Astrocyte (in vitro differentiated cells and primary cell): ENCODE results near the gene PLEKHA7. TPM values are rescaled to one million over a fixed set of nuclear protein-coding genes. Genes with fewer than 3 reads are reported as not detected.

Experiments used
- DNase-seq: peaks from one replicate; pipeline ENCODE4 v3.0.0-alpha.2; 2010; ENCODE audit warnings: low read depth
- FAIRE-seq: peaks from 2 replicates; lab custom pipeline; 2011; peaks lifted over from hg19 to GRCh38; lab: Jason Lieb, UNC
- H2AFZ ChIP-seq: 2 replicates; pipeline ENCODE4 v1.6.0; 2012; ENCODE audit warnings: low read depth, low read length, inconsistent platforms
- H3K27ac ChIP-seq: 2 replicates; pipeline ENCODE4 v1.5.1; 2011; ENCODE audit warnings: low read depth, low read length, inconsistent platforms
- H3K27me3 ChIP-seq: 2 replicates; pipeline ENCODE4 v1.6.0; 2011; ENCODE audit warnings: low read length, inconsistent platforms; ENCODE audit not compliant: insufficient read depth
- H3K36me3 ChIP-seq: 2 replicates; pipeline ENCODE4 v1.5.1; 2011; ENCODE audit warnings: low read length, inconsistent platforms; ENCODE audit not compliant: insufficient read depth
- H3K4me1 ChIP-seq: 2 replicates; pipeline ENCODE4 v1.5.1; 2011; ENCODE audit warnings: low read length, inconsistent platforms; ENCODE audit not compliant: insufficient read depth
- H3K4me2 ChIP-seq: 2 replicates; pipeline ENCODE4 v1.6.0; 2012; ENCODE audit warnings: low read length, inconsistent platforms
- H3K4me3 ChIP-seq: 2 replicates; pipeline ENCODE4 v1.5.1; 2011; ENCODE audit warnings: low read depth, mild to moderate bottlenecking, low read length, inconsistent platforms; ENCODE audit not compliant: insufficient read depth
- H3K79me2 ChIP-seq: 2 replicates; pipeline ENCODE4 v1.6.0; 2012; ENCODE audit warnings: mild to moderate bottlenecking, low read length, inconsistent platforms; ENCODE audit not compliant: insufficient read depth
- H3K9ac ChIP-seq: 2 replicates; pipeline ENCODE4 v1.6.0; 2012; ENCODE audit warnings: mild to moderate bottlenecking, low read length, inconsistent platforms
- H3K9me3 ChIP-seq: 2 replicates; pipeline ENCODE4 v1.5.1; 2012; ENCODE audit warnings: low read depth, mild to moderate bottlenecking, low read length, inconsistent platforms; ENCODE audit not compliant: insufficient read depth
- H4K20me1 ChIP-seq: 2 replicates; pipeline ENCODE4 v1.6.0; 2012; ENCODE audit warnings: low read length, inconsistent platforms; ENCODE audit not compliant: insufficient read depth
- H3K27ac Mint-ChIP-seq: one replicate; pipeline ENCODE4 v1.8.0; 2021; ENCODE audit warnings: mild to moderate bottlenecking, mixed read lengths; ENCODE audit not compliant: unreplicated experiment
- H3K27me3 Mint-ChIP-seq: one replicate; pipeline ENCODE4 v1.8.0; 2021; ENCODE audit warnings: low read depth, mixed read lengths; ENCODE audit not compliant: unreplicated experiment
- H3K36me3 Mint-ChIP-seq: one replicate; pipeline ENCODE4 v1.8.0; 2021; ENCODE audit warnings: low read depth, mixed read lengths; ENCODE audit not compliant: unreplicated experiment
- H3K4me1 Mint-ChIP-seq: one replicate; pipeline ENCODE4 v1.8.0; 2021; ENCODE audit warnings: low read depth, mixed read lengths; ENCODE audit not compliant: unreplicated experiment
- H3K4me3 Mint-ChIP-seq: one replicate; pipeline ENCODE4 v1.8.0; 2021; ENCODE audit warnings: mild to moderate bottlenecking, moderate library complexity, mixed read lengths; ENCODE audit not compliant: unreplicated experiment
- H3K9me3 Mint-ChIP-seq: one replicate; pipeline ENCODE4 v1.8.0; 2021; ENCODE audit warnings: mild to moderate bottlenecking, mixed read lengths; ENCODE audit not compliant: unreplicated experiment
- CTCF ChIP-seq: IDR thresholded peaks from 2 replicates; pipeline ENCODE4 v1.5.1; 2011; ENCODE audit warnings: low read depth, mild to moderate bottlenecking, inconsistent platforms, low read length, moderate library complexity; ENCODE audit not compliant: insufficient read depth
- EZH2 ChIP-seq: IDR thresholded peaks from 2 replicates; pipeline ENCODE4 v1.6.1; 2012; ENCODE audit warnings: mild to moderate bottlenecking, low read length, inconsistent platforms; ENCODE audit not compliant: insufficient read depth
- total RNA-seq: library from RNA; stranded (reverse); gene quantifications from 2 replicates; pipeline ENCODE4 v1.2.1, GENCODE V29; 2021

Gene PLEKHA7
- total RNA-seq, 1 donor from 2014 or later = 5.7 TPM

- Mint-ChIP-seq H3K4me1 (peaks cover 32% of the 10 kb centered on the region), H3K4me3 (no peak overlapping the region), H3K27me3 (no peaks in the 10 kb centered on the region), H3K27ac (no peak overlapping the region), H3K9me3 (peaks cover 1% of the 10 kb centered on the region), H3K36me3 (no peaks in the 10 kb centered on the region)
- TF ChIP-seq CTCF (no peak), EZH2 (no peak)
- no peak for FAIRE-seq
- Histone ChIP-seq H3K4me1 (no peaks in the 10 kb centered on the region), H3K9me3 (no peaks in the 10 kb centered on the region), H4K20me1 (no peaks in the 10 kb centered on the region), H3K79me2 (no peaks in the 10 kb centered on the region), H3K27ac (no peak overlapping the region), H3K4me3 (no peak overlapping the region), H2AFZ (no peak overlapping the region), H3K4me2 (peak overlapping the region; percentile 26), H3K36me3 (no peaks in the 10 kb centered on the region), H3K9ac (no peak overlapping the region), H3K27me3 (peaks cover 4% of the 10 kb centered on the region)
- peak; percentile 65 for DNase-seq
These were observed 112.0 kb downstream of the PLEKHA7 start for GRCh38 chr11:16902182-16902581.

GRCh38 chr11:16900491-16900890 lies 113.7 kb downstream of the PLEKHA7 start:
- TF ChIP-seq EZH2 = no peak
- no peak for TF ChIP-seq CTCF
- Mint-ChIP-seq H3K27ac (no peak overlapping the region), H3K4me1 (peaks cover 39% of the 10 kb centered on the region), H3K4me3 (no peak overlapping the region), H3K27me3 (no peaks in the 10 kb centered on the region), H3K36me3 (no peaks in the 10 kb centered on the region), H3K9me3 (no peaks in the 10 kb centered on the region)
- H3K27ac ChIP-seq = no peak overlapping the region
- H3K36me3 ChIP-seq = no peaks in the 10 kb centered on the region
- no peak overlapping the region for H3K4me3 ChIP-seq
- no peak overlapping the region for H3K9ac ChIP-seq
- peaks cover 4% of the 10 kb centered on the region for H3K27me3 ChIP-seq
- no peaks in the 10 kb centered on the region for H3K79me2 ChIP-seq
- no peaks in the 10 kb centered on the region for H3K9me3 ChIP-seq
- H3K4me2 ChIP-seq = no peak overlapping the region
- FAIRE-seq (no peak), DNase-seq (no peak)
- H4K20me1 ChIP-seq = no peaks in the 10 kb centered on the region
- H2AFZ ChIP-seq = no peak overlapping the region
- no peaks in the 10 kb centered on the region for H3K4me1 ChIP-seq

- no peak overlapping the region for H2AFZ ChIP-seq
- no peak for DNase-seq
- H3K27ac Mint-ChIP-seq = no peak overlapping the region
- H3K79me2 ChIP-seq = no peaks in the 10 kb centered on the region
- H3K4me2 ChIP-seq = no peak overlapping the region
- H3K9me3 ChIP-seq = no peaks in the 10 kb centered on the region
- no peaks in the 10 kb centered on the region for H3K27me3 Mint-ChIP-seq
- H3K4me1 ChIP-seq = no peaks in the 10 kb centered on the region
- H3K27ac ChIP-seq = no peak overlapping the region
- H3K36me3 ChIP-seq = no peaks in the 10 kb centered on the region
- FAIRE-seq = no peak
- no peak overlapping the region for H3K9ac ChIP-seq
- H3K9me3 Mint-ChIP-seq = no peaks in the 10 kb centered on the region
- H3K36me3 Mint-ChIP-seq = no peaks in the 10 kb centered on the region
- peaks cover 4% of the 10 kb centered on the region for H3K27me3 ChIP-seq
- TF ChIP-seq CTCF (no peak), EZH2 (no peak)
- H3K4me3 Mint-ChIP-seq = no peak overlapping the region
- H4K20me1 ChIP-seq = no peaks in the 10 kb centered on the region
- no peak overlapping the region for H3K4me3 ChIP-seq
- H3K4me1 Mint-ChIP-seq = peaks cover 43% of the 10 kb centered on the region
These were observed 114.4 kb downstream of the PLEKHA7 start for GRCh38 chr11:16899708-16900303.
